GM12878 (cell line): ENCODE measurements around the gene HSD11B1. TPM values are rescaled to one million over a fixed set of nuclear protein-coding genes. Genes with fewer than 3 reads are reported as not detected.

Experiments
- ATF7 ChIP-seq: fragments of 450-650 bp; IDR thresholded peaks from 2 replicates; pipeline ENCODE4 v1.6.1; 2016; ENCODE audit warnings: low read depth, mild to moderate bottlenecking
- BRCA1 ChIP-seq: IDR thresholded peaks from 2 replicates; pipeline ENCODE4 v1.6.1; 2011; ENCODE audit warnings: low read depth, low read length, improper control_type of control experiment
- CBFB ChIP-seq: IDR thresholded peaks from 2 replicates; pipeline ENCODE4 v1.6.1; 2016; ENCODE audit warnings: antibody characterized with exemption, low read depth
- JUND ChIP-seq: IDR thresholded peaks from 2 replicates; pipeline ENCODE4 v1.6.1; 2012; ENCODE audit warnings: low read depth, mild to moderate bottlenecking, low read length, improper control_type of control experiment, moderate library complexity
- NFYB ChIP-seq: IDR thresholded peaks from 2 replicates; pipeline ENCODE4 v1.6.1; 2011; ENCODE audit warnings: low read depth, mild to moderate bottlenecking, low read length, improper control_type of control experiment, moderate library complexity; ENCODE audit not compliant: insufficient read depth
- NR2F1 ChIP-seq: fragments of 450-650 bp; conservative IDR thresholded peaks from 2 replicates; pipeline ENCODE4 v1.6.1; 2017; ENCODE audit warnings: mild to moderate bottlenecking
- SUPT20H ChIP-seq: IDR thresholded peaks from 2 replicates; pipeline ENCODE4 v1.6.1; 2011; ENCODE audit warnings: low read depth, mild to moderate bottlenecking, low read length, moderate library complexity, borderline replicate concordance; ENCODE audit not compliant: control insufficient read depth
- TAF1 ChIP-seq: IDR thresholded peaks from 2 replicates; pipeline ENCODE4 v1.6.1; 2011; ENCODE audit warnings: mild to moderate bottlenecking, low read depth, low read length, borderline replicate concordance
- TCF12 ChIP-seq: IDR thresholded peaks from 2 replicates; pipeline ENCODE4 v1.6.1; 2011; ENCODE audit warnings: low read depth, mild to moderate bottlenecking, low read length
- ZNF24 ChIP-seq: fragments of 450-650 bp; IDR thresholded peaks from 2 replicates; pipeline ENCODE4 v1.6.1; 2017; ENCODE audit warnings: antibody characterized with exemption, mild to moderate bottlenecking
- polyA plus RNA-seq, 11 experiments: library from polyadenylated mRNA; depleted of rRNA in 4 of 11; unstranded in 6 of 11; stranded (reverse) in 5 of 11; fragments of >200 nt; fragmentation: Nextera tagmentation in 4 of 11; fragmentation: Illumina TruSeq in 1 of 11; extraction: Ambion mirVana in 4 of 11; extraction: Trizol in 1 of 11; gene quantifications; 1 replicate in 1 of 11; 2 replicates in 10 of 11; pipeline versions ENCODE4 v1.2.1 to v1.2.3, GENCODE V29; 2011 to 2016; ENCODE audit warnings: inconsistent platforms in 2 of 11, missing spikeins in 2 of 11, low read depth in 1 of 11
- total RNA-seq, 4 experiments: library from RNA; depleted of rRNA in 3 of 4; stranded (reverse); fragments of >200 nt in 3 of 4; fragmentation: Illumina TruSeq in 1 of 4; extraction: Trizol in 1 of 4; gene quantifications; 2 replicates each; pipeline versions ENCODE4 v1.2.1 to v1.2.3, GENCODE V29; 2013 to 2021
- TF ChIP-seq, protein P1 (sequence below): IDR thresholded peaks from 2 replicates; pipeline ENCODE4 v1.6.1; 2011; ENCODE audit warnings: low read depth, low read length, improper control_type of control experiment, borderline replicate concordance
- TF ChIP-seq, protein P2 (sequence below): fragments of 450-650 bp; IDR thresholded peaks from 2 replicates; pipeline ENCODE4 v1.6.1; 2017; ENCODE audit warnings: mild to moderate bottlenecking, low read depth, inconsistent platforms; ENCODE audit not compliant: poor library complexity, severe bottlenecking
- TF ChIP-seq, protein P3 (sequence below): fragments of 450-650 bp; IDR thresholded peaks from 2 replicates; pipeline ENCODE4 v1.6.1; 2017; ENCODE audit warnings: borderline replicate concordance

The HSD11B1 gene
- total and polyA plus RNA-seq, 10 of the 15 experiments (the other 5 are each of a cell fraction or from before 2014, with no cell fraction given), result 0.04 to 0.27 (median 0.15) TPM; not detected in 7

DNA sequence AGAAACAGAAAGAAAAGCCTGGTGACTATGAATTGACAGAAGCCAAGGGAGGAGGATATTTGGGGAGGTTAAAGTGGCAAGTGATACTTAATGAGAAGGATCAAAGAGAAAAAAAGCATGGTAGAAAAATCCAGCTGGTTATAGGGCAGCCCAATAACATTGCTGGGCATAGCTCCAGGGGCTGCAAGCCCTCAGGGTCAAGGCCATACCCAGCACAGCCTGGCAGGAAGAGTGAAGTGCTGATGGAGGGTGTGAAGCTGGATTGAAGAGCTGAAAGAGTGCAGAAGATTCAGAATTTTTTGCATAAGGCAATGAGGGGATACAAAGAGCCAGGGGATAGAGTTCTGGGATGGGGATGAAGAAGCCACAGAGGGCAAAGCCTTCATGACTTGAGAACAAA lies 8.0 kb upstream of the HSD11B1 start (continued):
- TF ChIP-seq, protein P1, sequence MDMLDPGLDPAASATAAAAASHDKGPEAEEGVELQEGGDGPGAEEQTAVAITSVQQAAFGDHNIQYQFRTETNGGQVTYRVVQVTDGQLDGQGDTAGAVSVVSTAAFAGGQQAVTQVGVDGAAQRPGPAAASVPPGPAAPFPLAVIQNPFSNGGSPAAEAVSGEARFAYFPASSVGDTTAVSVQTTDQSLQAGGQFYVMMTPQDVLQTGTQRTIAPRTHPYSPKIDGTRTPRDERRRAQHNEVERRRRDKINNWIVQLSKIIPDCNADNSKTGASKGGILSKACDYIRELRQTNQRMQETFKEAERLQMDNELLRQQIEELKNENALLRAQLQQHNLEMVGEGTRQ, result no peak
- TF ChIP-seq BRCA1, result no peak
- no peak for TF ChIP-seq NR2F1
- no peak for TF ChIP-seq ZNF24
- TF ChIP-seq SUPT20H, result no peak
- TF ChIP-seq ATF7, result no peak
- no peak for TF ChIP-seq JUND
- TF ChIP-seq, protein P2, sequence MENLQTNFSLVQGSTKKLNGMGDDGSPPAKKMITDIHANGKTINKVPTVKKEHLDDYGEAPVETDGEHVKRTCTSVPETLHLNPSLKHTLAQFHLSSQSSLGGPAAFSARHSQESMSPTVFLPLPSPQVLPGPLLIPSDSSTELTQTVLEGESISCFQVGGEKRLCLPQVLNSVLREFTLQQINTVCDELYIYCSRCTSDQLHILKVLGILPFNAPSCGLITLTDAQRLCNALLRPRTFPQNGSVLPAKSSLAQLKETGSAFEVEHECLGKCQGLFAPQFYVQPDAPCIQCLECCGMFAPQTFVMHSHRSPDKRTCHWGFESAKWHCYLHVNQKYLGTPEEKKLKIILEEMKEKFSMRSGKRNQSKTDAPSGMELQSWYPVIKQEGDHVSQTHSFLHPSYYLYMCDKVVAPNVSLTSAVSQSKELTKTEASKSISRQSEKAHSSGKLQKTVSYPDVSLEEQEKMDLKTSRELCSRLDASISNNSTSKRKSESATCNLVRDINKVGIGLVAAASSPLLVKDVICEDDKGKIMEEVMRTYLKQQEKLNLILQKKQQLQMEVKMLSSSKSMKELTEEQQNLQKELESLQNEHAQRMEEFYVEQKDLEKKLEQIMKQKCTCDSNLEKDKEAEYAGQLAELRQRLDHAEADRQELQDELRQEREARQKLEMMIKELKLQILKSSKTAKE, result no peak
- TF ChIP-seq TCF12, result no peak
- TF ChIP-seq CBFB, result no peak
- TF ChIP-seq NFYB, result no peak
- TF ChIP-seq, protein P3, sequence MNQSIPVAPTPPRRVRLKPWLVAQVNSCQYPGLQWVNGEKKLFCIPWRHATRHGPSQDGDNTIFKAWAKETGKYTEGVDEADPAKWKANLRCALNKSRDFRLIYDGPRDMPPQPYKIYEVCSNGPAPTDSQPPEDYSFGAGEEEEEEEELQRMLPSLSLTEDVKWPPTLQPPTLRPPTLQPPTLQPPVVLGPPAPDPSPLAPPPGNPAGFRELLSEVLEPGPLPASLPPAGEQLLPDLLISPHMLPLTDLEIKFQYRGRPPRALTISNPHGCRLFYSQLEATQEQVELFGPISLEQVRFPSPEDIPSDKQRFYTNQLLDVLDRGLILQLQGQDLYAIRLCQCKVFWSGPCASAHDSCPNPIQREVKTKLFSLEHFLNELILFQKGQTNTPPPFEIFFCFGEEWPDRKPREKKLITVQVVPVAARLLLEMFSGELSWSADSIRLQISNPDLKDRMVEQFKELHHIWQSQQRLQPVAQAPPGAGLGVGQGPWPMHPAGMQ, result no peak
- TF ChIP-seq TAF1, result no peak
